GM10248 (cell line): ENCODE measurements around the gene LSM3.

Source experiments
- CTCF ChIA-PET: fragments of 300-600 bp; sonication (Branson Sonifier 250); formaldehyde crosslinking; extraction: SDS; loops from one replicate; lab custom pipeline; 2021; ENCODE audit warnings: antibody characterized with exemption; lab: Yijun Ruan, JAX
- POLR2A ChIA-PET: fragments of 350-650 bp; sonication (Branson Sonifier 250); formaldehyde crosslinking; extraction: SDS; loops from one replicate; lab custom pipeline; 2020; ENCODE audit warnings: antibody characterized with exemption; lab: Yijun Ruan, JAX
- DNase-seq: peaks from one replicate; pipeline ENCODE4 v3.0.0; 2012; ENCODE audit errors: extremely low spot score
- CTCF ChIP-seq: IDR thresholded peaks from 2 replicates; pipeline ENCODE4 v1.5.1; 2012; ENCODE audit warnings: mild to moderate bottlenecking, low read depth; ENCODE audit errors: extremely low read depth, missing control alignments, control extremely low read depth

Gene LSM3

GRCh38 chr3:14169871-14170270, 8.7 kb upstream of the LSM3 start:
- no peak for TF ChIP-seq CTCF
- DNase-seq, result no peak
- ChIA-PET CTCF (interaction anchor here (1.1 to 1.8 kb wide), 3 partner anchors 17 to 45 kb away, joined by 3 to 5 read pairs (median 4); partner anchors contain the start of genes CHCHD4 and TMEM43), POLR2A (no interaction called here)

GRCh38 chr3:14170531-14171159, 8.0 kb upstream of the LSM3 start:
- DNase-seq, result no peak
- POLR2A ChIA-PET, result no interaction called here
- CTCF ChIA-PET, result interaction anchor here (1.1 to 1.6 kb wide), 3 partner anchors 11 to 19 kb away, joined by 3 to 5 read pairs (median 4); no protein-coding TSS in a partner anchor
- no peak for TF ChIP-seq CTCF

GRCh38 chr3:14172496-14172895, 6.1 kb upstream of the LSM3 start:
- CTCF ChIA-PET, result interaction anchor here (1.1 to 1.7 kb wide), 4 partner anchors 10 to 44 kb away, joined by 3 to 4 read pairs (median 4); no protein-coding TSS in a partner anchor
- POLR2A ChIA-PET, result no interaction called here
- TF ChIP-seq CTCF, result no peak
- no peak for DNase-seq

- no peak for DNase-seq
- TF ChIP-seq CTCF, result no peak
- POLR2A ChIA-PET, result no interaction called here
- CTCF ChIA-PET, result interaction anchor here (1.0 to 1.2 kb wide), 2 partner anchors 16 to 33 kb away, joined by 3 to 4 read pairs; no protein-coding TSS in a partner anchor
Observed at GRCh38 chr3:14174483-14174882, 4.1 kb upstream of the LSM3 start.

GRCh38 chr3:14175383-14176037, 3.1 kb upstream of the LSM3 start:
- no peak for TF ChIP-seq CTCF
- peak; percentile 35 for DNase-seq
- POLR2A ChIA-PET, result no interaction called here
- CTCF ChIA-PET, result interaction anchor here (0.7 to 1.4 kb wide), 4 partner anchors 17 to 50 kb away, joined by 3 to 4 read pairs (median 3); no protein-coding TSS in a partner anchor

- DNase-seq, result no peak
- CTCF ChIA-PET, result interaction anchor here (1.2 to 2.9 kb wide), 4 partner anchors 18 to 27 kb away, joined by 3 to 17 read pairs (median 4); no protein-coding TSS in a partner anchor
- TF ChIP-seq CTCF, result no peak
- POLR2A ChIA-PET, result interaction anchor here (0.8 to 1.6 kb wide), 4 partner anchors 26 to 473 kb away, joined by 3 to 10 read pairs (median 4); partner anchors contain the start of gene CCDC174
Observed at GRCh38 chr3:14177580-14178246, 904 bp upstream of the LSM3 start.
